RPMI8226 (cell line): ENCODE measurements around the gene WFS1.
A peak's percentile ranks its signal among the peaks of the same experiment; 100 is the strongest.

Source experiments
- DNase-seq: peaks from one replicate; pipeline ENCODE4 v3.0.0-alpha.2; 2015

The WFS1 gene

DNA sequence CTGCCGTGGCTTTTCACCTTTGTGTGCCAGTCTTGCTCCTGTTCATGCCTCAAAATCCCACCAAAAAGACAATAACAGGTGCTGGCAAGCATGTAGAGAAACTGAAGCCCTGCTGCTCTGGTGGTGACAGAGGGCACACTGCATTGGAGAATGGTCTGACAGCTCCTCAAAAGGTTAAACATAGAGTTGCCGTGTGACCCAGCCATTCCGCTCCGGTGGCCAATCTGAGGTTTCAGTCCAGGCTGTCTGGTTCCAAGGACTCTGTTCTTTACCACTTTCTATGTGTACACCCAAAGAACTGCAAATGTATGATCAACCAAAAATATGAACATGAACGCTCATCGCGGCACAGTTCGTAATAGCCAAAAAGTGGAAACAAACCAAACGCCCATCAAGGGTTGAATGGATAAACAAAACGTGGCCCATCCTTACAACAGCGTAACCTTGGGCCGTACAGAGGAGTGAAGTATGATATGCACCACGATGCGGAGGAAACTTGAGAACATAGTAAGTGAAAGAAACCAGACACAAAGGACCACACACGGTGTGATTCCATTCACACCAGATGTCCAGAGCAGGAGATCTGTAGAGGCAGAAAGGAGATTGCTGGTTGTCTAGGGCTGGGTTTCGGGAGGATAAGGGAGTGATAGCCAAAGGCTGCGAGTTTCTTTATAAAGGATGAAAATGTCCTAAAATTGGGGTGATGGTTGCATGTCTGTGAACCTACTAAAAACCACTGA lies 33.6 kb upstream of the WFS1 start:
- no peak for DNase-seq

DNA sequence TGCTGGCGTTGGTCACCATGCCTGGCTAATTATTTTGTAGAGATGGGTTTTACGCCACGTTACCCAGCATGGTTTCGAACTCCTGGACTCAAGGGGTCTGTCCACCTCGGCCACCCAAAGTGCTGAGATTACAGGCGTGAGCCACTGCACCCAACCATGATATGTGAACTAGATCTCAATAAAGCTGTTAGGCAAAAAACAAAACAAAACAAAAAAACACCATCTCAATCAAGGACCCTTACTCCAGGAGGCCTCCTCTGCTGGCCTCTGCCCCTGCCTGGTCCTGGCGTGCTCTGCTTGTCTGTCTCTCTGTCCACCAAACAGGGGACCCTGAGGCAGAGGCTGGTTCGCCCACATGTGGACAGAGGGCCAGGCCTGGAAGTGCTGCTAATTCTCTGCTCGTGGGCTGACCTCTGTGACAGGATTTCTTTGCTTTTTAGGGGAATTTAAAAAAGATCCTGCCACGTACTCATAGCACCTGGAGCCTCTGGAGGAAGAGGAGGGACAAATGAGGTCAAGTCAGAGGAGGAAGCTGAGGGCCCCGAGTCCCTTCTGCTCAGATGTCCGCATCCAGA lies 32.7 kb upstream of the WFS1 start:
- DNase-seq = no peak

DNA sequence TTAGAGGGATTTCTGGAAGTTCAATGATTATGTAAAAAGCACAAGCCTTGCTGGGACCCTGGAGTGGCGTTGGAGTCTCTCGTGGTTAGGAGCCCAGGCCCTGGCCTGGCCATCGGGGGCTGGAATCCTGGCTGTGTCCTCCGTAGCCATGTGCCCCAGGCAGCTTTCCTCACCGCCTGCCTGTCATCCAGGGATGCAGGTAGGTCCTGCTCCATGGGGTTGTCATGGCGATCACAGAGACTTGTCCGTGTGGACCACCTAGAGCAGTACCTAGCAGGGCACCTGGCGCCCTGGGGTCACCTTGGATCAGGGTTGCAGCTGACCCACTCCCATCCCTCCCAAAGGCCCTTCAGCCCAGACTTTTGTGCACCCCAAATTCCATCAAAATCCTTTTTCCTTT lies 30.2 kb upstream of the WFS1 start:
- no peak for DNase-seq

DNA sequence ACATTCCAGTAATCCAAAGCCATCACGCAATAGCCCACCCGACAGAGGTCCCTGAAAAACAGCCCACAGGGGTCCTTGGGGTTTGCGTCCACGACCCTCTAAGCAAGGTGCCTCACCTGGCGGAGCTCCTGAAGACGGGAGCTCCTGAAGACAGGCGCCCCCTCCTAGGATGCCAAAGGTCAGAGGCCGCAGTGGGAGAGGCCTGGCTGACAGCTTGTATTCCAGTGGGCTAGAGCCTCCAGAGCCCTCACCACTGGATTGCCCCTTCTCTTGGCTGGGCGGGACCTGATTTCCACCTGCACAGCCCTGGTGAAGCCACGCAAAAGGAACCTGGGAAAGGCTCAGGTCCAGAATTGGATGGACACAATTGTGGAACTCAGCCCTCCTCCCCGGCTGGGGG lies 29.7 kb upstream of the WFS1 start:
- no peak for DNase-seq

DNA sequence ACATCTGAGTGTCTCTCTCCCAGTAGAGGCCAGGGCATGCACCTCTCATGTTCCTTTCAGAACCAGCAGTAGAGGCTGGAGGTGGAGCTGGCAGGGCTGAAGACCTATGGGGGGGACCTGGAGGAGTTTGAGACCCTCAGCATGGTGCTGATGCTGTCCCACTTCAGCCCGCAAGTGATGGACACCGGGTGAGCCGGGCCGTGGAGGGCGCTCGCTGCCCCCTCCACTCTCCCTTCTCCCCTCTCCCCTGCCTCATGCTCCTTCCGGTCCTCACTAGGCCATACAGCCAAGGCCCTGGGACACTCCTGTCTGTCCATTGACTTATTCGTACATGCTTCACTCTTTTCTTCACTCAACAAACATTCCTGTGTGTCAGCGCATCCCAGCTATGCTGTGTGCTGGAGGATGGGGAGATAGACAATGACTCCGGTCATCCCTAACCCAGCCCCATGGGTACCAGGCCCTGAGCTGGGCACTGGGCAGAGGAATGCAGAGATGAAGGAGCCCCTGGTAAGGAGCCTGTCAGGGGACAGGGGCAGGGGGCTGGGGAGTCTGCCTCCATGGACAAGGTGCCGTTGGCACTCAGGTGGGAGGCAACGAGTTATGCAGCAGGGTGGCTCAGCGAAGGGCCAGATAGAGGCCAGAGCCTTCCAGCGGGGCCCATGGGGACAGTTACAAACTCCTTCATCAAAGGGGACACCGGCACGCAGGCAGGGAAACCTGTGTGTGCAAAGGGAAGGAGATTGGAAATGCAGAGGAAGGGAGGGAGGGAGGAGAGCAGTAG lies 28.4 kb upstream of the WFS1 start:
- DNase-seq = no peak

DNA sequence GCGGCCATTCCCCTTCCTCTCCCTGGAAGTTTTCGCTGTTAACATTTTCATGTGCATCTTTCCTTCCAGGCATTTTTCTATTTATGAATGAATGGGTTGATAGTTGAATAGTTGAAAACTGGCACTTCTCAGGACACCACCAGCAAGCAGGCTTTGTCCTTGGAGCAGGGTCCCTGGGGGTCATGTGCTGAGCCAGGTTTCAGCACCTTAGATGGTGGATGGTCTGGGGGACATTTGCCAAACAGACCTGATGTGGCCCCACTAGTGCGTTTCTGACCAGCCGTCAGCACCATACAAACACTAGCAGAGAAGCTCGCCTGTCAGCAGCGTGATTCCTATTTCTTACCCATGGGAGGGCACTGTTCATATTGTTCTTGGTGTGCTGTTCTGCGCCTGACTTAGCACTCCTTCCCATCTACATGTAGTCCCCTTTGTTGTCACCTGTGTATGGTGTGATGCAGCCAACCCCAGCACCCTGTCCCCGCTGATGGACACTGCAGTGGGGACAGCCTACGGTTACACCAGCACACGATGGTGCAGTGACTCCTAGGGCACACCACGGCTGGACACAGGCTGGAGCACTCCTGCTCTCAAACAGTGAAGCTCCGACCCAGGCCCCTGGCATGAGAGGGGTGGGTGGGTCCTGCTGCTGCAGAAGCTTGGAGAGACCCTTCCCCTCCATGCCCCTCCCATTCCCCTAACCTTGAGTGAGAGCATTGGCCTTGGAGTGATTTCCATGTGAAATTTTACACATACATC lies 27.2 kb upstream of the WFS1 start:
- no peak for DNase-seq

DNA sequence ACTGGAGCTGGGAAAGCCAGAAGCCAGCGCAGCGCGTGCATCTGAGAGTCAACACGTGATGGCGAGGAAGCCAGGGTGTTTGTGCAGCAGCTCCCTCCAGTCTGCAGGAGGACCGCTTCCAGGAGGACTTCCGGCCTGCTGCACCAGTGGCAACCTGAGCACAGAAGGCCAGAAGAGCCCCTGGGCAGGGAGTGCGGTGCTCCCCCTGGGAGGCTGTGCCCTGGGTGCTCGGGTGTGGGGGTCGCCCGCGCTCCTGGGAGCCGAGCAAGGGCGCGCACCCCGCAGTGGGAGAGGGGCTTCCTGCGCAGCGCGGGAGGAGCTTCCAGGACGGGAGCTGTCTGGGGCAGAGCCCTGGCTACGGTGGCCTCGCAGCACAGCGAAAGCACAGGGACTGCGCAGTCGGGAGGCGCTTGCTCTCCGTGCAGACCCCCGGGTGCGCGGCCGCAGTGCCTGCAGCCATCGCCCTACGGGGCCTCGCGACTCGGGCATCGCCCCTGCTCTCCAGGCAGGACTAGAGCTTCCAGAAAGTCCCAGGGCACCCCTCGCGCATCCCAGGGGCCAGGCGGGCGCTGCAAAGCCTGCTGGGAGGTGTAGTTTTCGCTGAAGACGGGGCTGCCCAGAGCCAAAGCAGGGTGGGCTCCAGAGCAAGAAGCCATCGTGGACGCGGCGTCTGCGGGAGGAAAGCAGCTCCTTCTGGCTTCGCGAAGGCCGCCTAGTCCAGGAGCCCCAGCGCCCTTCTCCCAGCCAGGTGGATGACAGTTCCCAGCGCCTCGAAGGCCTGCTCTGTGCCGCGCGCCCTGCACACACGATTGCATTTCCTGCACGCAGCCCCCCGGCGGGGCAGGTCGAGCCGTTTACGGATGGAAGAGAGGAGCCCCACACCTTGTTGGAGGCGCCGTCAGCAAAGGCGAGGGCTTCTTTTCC lies 24.1 kb upstream of the WFS1 start:
- no peak for DNase-seq

DNA sequence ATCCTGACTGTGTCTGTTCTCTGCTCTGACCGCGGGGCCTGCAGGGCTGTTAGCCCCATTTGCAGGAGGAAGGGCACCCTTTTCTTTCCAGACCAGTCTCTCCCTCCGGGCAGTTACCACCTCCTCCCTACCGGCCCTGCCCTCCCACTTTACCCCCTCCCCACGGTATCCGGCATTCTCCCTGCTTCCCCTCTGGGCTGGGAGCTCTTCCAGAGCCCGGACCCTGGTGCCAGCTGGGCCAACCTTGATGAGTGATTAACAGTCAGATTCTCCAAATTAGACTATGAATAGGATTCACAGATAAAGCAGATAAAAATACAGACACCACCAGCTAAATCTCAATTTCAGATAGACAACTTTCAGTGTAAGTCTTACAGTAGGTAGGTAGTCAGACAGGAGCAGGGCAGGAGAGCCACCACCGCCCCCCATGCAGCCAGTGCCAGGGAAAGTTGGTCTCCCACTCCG lies 23.4 kb upstream of the WFS1 start:
- no peak for DNase-seq

DNA sequence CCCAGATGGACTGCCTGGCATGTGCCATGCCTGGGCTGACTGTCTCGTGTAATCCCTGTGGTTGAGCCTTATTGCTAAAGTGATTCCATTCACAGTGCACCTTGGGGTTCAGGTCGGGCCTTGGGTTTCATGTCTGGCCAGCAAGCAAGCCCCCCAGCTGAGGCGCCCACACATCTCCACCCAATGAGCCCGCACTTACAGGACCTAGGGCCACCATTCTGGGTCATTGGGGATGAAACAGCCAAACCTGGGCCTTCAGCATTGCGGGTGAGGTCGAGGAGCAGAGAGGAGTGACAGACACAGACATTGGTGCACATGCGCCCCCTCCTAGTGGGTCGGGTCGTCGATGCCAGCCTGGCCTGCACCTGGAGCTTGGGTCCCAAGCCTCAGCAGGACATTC lies 21.3 kb upstream of the WFS1 start:
- no peak for DNase-seq

DNA sequence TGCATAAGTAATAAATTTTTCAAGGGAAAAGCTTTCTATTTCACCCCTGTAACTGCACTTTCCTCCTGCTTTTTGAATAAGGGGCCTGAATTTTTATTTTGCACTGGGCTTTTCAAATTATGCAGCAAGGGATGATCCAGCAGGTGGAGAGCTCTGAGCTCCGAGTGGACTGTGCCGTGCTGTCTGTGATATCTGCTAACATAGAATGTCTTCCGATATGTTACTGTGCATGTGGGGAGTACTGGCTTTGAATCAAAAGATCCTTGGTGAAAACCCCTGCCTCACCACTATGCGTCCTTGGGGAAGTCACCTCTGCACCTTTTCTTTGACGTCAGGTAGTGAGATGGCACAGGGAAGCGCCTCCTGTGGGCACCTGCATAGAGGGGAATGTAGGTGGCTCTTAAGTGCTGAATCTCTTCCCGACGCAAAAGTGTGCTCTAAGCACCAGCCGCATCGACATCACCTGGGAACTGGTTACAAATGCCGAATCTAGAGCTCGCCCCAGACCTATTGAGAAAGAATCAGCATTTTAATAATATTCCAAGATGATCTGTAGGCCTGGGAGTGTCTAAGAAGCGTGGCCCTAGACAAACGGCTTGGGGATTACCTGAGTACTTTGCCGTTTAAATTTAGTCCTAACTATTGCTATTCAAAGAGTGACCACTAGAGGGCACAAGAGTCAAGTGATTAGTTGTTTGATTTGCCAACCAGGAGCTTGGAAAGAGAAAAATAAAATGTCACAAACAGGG lies 19.2 kb upstream of the WFS1 start:
- DNase-seq = peak; percentile 68

DNA sequence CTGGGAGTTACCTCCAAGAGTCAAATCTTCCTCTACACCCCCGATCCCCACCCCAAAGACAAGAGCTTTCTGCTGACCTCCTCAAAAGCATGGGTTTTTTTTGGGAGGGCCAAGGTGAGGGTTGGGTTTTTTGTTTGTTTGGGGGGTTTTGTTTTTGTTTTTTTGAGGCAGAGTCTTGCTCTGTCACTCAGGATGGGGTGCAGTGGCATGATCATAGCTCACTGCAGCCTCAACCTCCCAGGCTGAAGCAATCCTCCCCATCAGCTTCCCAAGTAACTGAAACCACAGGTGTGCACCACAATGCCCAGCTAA lies 18.7 kb upstream of the WFS1 start:
- no peak for DNase-seq

DNA sequence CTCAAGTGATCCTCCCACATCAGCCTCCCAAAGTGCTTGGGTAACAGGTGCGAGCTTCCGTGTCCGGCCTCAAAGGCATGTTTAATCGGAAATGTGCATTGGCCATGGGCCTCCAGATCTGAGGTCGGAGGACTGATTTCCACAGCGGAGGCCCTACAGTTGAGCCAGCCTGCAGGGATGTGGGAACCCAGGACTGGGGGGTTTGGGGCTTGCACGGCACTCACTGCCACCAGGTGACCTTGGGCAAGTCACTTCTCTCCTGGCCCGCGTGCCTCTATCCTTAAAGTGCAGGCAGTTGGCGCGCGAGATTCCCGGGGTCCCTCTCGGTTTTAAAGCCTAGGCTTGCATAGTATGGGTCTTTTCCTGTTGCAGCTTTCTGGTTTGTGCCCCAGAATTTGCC lies 18.3 kb upstream of the WFS1 start:
- no peak for DNase-seq

DNA sequence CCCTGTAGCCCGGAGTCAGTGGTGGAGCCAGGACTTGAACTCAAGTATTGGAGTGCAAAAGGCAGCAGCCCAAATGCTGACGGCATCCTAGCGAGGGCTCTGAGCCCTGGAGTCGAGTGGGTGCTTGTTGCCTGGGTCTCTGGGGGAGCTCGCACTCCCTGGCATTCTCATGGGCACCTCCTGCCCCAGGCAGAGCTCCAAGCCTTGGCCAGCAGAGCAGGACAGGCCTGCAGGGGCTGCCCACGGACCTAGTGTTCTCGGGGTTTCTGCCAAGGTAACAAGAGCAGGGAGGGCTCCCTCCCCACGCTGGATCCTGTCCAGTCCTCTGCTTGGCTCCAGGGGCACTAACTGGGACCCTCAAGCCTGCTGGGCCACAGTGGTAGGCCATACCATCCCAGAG lies 17.6 kb upstream of the WFS1 start:
- DNase-seq = no peak

DNA sequence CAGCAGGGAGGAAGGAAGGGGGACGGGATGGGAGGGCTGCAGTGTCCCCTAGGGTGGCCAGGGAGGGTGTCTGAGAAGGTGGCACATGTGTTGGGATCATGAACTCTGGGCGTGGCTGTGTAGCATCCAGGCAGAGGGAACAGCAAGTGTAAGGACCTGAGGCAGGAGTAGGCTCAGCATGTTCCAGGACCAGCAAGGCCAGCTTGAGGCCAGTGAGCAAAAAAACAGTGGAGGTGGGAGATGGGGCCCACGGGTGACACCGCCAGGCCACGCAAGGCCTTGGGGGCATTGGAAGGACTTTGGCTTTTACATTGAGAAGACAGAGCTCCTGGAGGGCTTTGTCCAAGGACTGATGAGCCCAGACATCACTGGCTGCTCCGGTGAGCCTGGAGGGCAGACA lies 16.5 kb upstream of the WFS1 start:
- no peak for DNase-seq

DNA sequence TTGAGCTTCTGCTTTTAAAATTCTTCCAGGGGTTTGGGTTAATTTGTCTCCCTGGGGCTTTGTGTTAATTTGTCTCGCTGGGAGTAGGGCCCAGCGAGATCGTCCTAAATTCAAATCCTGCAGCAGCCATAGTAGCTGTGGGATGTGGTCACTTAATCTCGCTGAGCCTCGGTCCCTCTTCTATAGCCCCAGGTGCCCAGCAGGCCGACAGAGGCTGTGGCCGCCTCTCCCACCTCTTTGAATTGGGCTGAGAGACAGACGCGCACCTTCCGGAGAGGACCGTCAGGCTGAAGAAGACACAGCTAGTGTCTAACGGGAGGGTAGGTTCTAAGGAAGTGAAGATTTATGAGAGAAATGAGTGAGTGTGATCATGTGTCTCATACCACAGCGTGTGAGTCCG lies 15.7 kb upstream of the WFS1 start:
- no peak for DNase-seq

DNA sequence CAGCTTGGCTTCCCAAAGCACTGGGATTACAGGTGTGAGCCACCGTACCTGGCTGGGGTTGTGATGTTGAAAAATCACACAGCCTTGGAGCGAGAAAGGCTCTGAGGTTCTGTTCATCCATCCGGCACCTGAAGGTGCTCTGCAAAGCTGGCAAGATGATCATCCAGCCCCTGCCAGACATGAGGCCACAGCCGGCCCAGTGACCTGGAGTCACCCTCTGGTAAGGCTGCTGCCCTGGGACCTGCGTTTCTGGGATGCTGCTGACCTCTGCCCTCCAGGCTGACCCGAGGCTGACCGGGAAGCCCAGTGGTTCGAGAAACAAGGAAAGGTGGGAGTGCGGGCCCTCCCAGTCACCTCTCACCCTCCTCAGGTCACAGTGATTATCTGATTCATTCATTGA lies 13.5 kb upstream of the WFS1 start:
- DNase-seq = no peak

DNA sequence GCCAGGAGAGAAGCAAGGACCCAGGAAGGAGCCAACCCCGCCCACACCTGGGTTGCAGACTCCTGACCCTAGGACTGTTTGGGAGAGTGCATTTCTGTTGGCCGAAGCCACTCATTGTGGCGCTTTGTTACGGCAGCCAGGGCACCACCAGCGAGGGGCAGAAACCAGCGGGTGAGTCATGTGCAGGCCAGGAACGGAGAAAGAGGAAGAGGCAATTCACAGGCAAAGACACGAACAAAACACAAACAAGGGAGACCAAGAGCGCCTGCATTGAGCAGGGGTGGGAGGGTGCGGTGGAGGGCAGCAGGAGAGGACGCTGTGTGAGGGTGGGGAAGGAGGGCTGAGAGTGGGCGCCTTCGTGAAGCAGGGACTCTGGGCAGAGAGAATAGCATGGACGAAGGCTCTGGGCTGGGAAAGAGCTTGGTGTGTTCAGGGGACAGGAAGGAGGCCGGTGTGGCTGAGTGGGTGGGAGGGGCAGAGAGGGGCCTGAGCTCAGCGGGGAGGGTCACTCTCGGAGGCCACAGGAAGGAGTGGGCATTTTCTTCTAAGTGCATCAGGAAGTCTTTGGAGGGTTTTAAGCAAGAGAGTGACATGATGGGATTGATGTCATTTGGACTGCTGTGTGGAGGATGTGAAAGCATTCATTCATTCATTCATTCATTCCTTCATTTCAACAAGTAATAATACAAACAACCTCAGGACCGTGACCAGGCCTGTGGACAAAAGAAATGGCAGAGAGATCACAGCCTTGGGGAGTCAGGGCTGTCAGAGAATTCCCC lies 12.2 kb upstream of the WFS1 start:
- peak; percentile 44 for DNase-seq

DNA sequence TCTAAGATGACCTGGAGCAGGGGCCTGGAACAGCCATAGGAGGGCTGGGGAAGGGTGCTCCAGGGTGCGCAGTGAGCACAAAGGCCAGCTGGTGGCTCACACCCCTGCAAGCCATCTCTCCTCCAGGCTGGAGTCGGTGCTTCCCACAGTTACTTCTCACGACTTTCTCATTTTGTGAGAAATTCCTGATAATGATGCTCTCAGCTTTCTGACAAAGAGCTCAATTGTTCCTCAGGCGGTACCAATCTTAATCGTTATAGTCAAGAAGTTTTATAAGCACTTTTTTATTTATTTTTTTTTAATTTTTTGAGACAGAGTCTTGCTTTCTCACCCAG lies 11.7 kb upstream of the WFS1 start:
- no peak for DNase-seq

DNA sequence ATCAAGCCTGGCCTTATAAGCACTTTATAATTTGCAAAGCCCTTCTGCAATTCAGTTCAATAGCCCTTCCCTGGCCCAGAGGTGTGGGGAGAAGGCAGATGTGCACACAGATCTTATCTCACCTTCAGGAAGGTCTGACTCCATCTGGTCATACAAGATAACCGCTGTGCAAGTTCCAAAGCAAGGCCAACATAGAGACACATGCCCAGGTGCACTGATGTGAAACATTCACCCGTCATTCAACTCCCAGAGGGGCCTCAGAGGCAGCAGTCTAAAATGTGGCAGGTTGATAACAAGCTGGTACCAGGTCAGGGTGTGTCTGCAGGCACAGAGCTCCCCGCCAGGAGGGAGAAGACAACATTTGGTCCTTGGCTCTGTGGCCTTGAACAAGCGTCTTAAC lies 10.9 kb upstream of the WFS1 start:
- no peak for DNase-seq

DNA sequence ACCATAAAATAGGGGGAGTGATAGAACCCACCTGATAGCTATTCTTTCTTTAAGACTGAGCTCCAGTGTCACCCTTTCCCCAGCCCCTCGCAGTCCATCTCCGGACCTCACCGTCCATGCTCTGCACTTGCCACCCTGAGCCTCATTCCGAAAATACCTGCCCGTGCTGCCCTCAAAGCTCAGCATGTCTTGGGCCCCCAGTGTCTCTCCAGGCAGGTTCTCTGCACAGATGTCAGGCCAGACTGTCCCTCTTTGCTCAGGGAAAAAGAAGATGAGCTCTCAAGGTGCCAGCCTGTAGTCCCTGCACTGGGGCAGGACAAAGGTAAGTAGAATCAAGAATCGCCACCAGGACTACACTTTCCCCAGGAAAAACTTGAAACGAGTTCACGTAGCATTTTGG lies 9.8 kb upstream of the WFS1 start:
- no peak for DNase-seq

DNA sequence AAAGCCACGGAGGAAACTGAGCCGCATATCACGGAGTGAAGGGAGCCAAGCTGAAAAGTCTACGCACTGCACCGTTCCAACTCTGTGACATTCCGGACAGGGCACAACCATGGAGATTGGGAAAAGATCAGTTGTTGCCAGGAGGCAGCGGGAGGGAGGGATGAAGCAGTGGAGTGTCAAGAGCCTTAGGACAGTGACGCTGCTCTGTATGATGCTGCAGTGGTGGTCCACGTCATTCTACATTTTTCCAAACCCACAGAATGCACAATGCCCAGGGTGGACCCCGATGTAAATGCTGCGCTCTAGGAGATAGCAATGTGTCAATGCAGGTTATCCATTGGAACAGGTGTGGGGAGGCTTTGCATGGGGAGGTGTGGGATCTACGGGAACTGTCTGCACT lies 7.5 kb upstream of the WFS1 start:
- DNase-seq = no peak
